Measurements from ENCODE around the gene ATAD2B.

Gene ATAD2B

DNA sequence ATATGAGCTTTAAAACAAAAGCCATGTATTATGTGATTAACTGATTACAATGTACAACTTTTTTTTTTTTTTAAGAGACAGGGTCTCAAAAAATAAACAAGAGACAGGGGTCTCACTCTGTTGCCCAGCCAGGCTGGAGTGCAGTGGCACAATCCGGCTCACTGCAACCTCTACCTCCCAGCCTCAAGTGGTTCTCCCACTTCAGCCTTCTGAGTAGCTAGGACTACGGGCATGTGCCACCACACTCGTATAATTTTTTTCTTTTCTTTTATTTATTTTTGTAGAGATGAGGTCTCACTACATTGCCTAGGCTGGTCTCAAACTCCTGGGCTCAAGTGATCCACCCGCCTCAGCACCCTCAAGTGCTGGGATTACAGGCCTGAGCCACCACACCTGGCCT, 103.1 kb downstream of the ATAD2B start:
- no peak overlapping the region for H3K27ac ChIP-seq (ENCODE audit: low read depth, low read length, severe bottlenecking)
- H3K4me1 ChIP-seq (ENCODE audit: control insufficient read depth, insufficient read depth, low read length, poor library complexity, severe bottlenecking) = no peaks in the 10 kb centered on the region
- H3K4me3 ChIP-seq (ENCODE audit: extremely low read depth, insufficient read depth, low read length, poor library complexity, severe bottlenecking) = no peak overlapping the region
- no peaks in the 10 kb centered on the region for H3K9me3 ChIP-seq (ENCODE audit: control insufficient read depth, low read length)
- H3K36me3 ChIP-seq (ENCODE audit: control insufficient read depth, insufficient read depth, low read length) = peaks cover 15% of the 10 kb centered on the region
- 100% methylated on average over 1 of the region's 4 CpGs; no CpG with 5 or more reads in 1 of the 2 experiments for WGBS, 2 experiments (ENCODE audit: insufficient coverage in 2 of 2)

DNA sequence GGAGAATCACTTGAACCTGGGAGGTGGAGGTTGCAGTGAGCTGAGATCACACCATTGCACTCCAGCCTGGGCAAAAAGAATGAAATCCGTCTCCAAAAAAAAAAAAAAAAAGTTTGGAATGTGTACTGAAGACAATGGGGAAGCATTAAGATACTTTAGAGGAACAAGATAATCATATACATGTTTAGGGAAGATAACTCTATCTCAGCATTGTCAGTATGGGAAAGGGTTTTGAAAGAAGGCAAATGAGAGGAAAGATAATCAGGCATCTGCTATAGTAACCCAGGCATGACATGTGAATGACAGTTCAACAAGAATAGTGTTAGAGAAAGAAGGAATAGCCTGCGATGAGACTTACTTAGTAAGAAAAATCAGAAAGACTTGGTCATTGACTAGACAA, 112.0 kb downstream of the ATAD2B start:
- no peaks in the 10 kb centered on the region for H3K4me1 ChIP-seq (ENCODE audit: control insufficient read depth, insufficient read depth, low read length, poor library complexity, severe bottlenecking)
- H3K9me3 ChIP-seq (ENCODE audit: control insufficient read depth, low read length) = no peaks in the 10 kb centered on the region
- H3K4me3 ChIP-seq (ENCODE audit: extremely low read depth, insufficient read depth, low read length, poor library complexity, severe bottlenecking) = no peak overlapping the region
- 83 to 100% methylated on average over 1 of the region's 2 CpGs for WGBS, 2 experiments (ENCODE audit: insufficient coverage in 2 of 2)
- H3K36me3 ChIP-seq (ENCODE audit: control insufficient read depth, insufficient read depth, low read length) = peaks cover 4% of the 10 kb centered on the region
- no peak overlapping the region for H3K27ac ChIP-seq (ENCODE audit: low read depth, low read length, severe bottlenecking)

DNA sequence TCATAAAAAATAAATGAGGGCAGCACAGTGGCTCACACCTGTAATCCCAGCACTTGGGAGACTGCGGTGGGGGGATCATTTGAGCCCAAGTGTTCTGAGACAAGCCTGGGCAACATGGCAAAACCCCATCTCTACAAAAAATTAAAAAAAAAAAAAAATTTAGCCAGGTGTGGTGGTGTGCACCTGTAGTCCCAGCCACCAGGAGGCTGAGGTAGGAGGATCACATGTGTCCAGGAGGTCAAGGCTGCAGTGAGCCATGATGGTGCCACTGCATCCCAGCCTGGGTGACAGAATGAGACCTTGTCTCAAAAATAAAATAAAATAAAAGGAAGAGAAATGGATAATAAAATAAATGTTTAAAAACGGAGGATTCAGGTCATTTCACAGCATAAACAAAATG, 113.5 kb downstream of the ATAD2B start:
- Histone ChIP-seq H3K4me1 (ENCODE audit: control insufficient read depth, insufficient read depth, low read length, poor library complexity, severe bottlenecking) (no peaks in the 10 kb centered on the region), H3K9me3 (ENCODE audit: control insufficient read depth, low read length) (no peaks in the 10 kb centered on the region), H3K36me3 (ENCODE audit: control insufficient read depth, insufficient read depth, low read length) (peaks cover 4% of the 10 kb centered on the region), H3K4me3 (ENCODE audit: extremely low read depth, insufficient read depth, low read length, poor library complexity, severe bottlenecking) (no peak overlapping the region), H3K27ac (ENCODE audit: low read depth, low read length, severe bottlenecking) (no peak overlapping the region)
- WGBS, 2 experiments (ENCODE audit: insufficient coverage in 2 of 2) = 100% methylated on average over 1 of the region's 2 CpGs; no CpG with 5 or more reads in 1 of the 2 experiments

- no peak overlapping the region for H3K27ac ChIP-seq (ENCODE audit: low read depth, low read length, severe bottlenecking)
- WGBS, 2 experiments (ENCODE audit: insufficient coverage in 2 of 2) = 100% methylated on average over 1 of the region's 1 CpG; no CpG with 5 or more reads in 1 of the 2 experiments
- no peaks in the 10 kb centered on the region for H3K4me1 ChIP-seq (ENCODE audit: control insufficient read depth, insufficient read depth, low read length, poor library complexity, severe bottlenecking)
- no peaks in the 10 kb centered on the region for H3K9me3 ChIP-seq (ENCODE audit: control insufficient read depth, low read length)
- no peak overlapping the region for H3K4me3 ChIP-seq (ENCODE audit: extremely low read depth, insufficient read depth, low read length, poor library complexity, severe bottlenecking)
- H3K36me3 ChIP-seq (ENCODE audit: control insufficient read depth, insufficient read depth, low read length) = no peaks in the 10 kb centered on the region
Observed at GRCh38 chr2:23809150-23809549, 117.8 kb downstream of the ATAD2B start.

DNA sequence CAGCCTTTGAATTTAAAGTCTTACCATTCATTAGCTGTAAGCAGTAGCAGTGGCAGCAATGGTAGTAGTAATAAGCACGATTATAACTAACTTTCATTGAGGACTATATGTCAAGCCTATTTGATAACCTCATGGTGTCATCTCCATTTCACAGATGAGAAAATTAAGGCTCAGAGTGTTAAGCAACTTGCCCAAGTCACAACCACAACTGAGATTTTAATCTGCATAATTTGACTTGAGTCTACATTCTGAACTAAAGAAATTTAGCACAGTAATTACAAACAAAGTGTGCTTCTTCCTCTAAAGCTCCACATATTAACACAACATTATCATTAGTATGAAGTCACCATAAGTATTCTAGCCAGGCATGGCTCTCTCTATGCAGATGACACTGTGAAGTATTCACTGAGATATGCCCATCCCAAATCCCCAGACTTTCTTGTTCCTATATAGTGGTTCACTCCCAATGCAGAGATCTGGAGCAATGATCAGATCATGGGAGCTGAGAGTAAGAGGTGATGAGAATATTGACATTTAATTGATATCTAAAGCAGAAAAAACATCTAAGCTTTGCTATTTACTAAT, 120.2 kb downstream of the ATAD2B start:
- Histone ChIP-seq H3K9me3 (ENCODE audit: control insufficient read depth, low read length) (no peaks in the 10 kb centered on the region), H3K36me3 (ENCODE audit: control insufficient read depth, insufficient read depth, low read length) (no peaks in the 10 kb centered on the region), H3K4me1 (ENCODE audit: control insufficient read depth, insufficient read depth, low read length, poor library complexity, severe bottlenecking) (no peaks in the 10 kb centered on the region), H3K4me3 (ENCODE audit: extremely low read depth, insufficient read depth, low read length, poor library complexity, severe bottlenecking) (no peak overlapping the region), H3K27ac (ENCODE audit: low read depth, low read length, severe bottlenecking) (no peak overlapping the region)
- WGBS, 2 experiments (ENCODE audit: insufficient coverage in 2 of 2) = no CpG with 5 or more reads among the region's 1 CpG

- Histone ChIP-seq H3K4me3 (ENCODE audit: extremely low read depth, insufficient read depth, low read length, poor library complexity, severe bottlenecking) (no peak overlapping the region), H3K27ac (ENCODE audit: low read depth, low read length, severe bottlenecking) (no peak overlapping the region), H3K4me1 (ENCODE audit: control insufficient read depth, insufficient read depth, low read length, poor library complexity, severe bottlenecking) (no peaks in the 10 kb centered on the region), H3K36me3 (ENCODE audit: control insufficient read depth, insufficient read depth, low read length) (no peaks in the 10 kb centered on the region), H3K9me3 (ENCODE audit: control insufficient read depth, low read length) (no peaks in the 10 kb centered on the region)
- WGBS, 2 experiments (ENCODE audit: insufficient coverage in 2 of 2) = 100% methylated on average over 1 of the region's 2 CpGs
Observed at GRCh38 chr2:23806201-23806600, 120.7 kb downstream of the ATAD2B start.

DNA sequence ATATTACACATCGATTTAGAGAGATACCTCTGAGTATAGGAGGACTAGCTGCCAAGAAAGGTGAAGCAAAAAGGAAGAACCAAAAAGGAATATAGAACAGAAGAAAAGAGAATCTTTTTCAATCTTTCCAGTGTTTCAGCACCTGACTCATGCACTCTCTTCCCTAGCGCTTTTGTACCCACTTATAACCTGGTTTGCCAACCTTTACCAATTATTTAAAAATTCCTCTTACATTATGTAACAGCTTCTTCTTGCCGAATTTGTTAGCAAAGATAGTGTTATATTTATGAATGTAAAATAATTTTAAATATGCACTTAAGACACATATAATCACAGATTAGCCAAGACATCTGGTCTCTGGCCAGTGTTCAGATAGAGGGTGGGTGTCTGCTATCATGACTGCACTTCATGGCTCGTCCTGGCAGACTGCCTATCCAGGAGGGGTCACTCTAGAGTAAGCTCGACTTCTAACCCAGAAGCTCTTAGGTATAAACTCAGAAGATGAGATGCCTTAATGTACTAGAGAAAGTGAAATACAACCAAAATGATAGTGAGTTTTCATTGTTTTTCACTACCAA, 122.9 kb downstream of the ATAD2B start:
- 67% methylated on average over 2 of the region's 5 CpGs; no CpG with 5 or more reads in 1 of the 2 experiments for WGBS, 2 experiments (ENCODE audit: insufficient coverage in 2 of 2)
- Histone ChIP-seq H3K4me3 (ENCODE audit: extremely low read depth, insufficient read depth, low read length, poor library complexity, severe bottlenecking) (no peak overlapping the region), H3K27ac (ENCODE audit: low read depth, low read length, severe bottlenecking) (no peak overlapping the region), H3K36me3 (ENCODE audit: control insufficient read depth, insufficient read depth, low read length) (no peaks in the 10 kb centered on the region), H3K9me3 (ENCODE audit: control insufficient read depth, low read length) (no peaks in the 10 kb centered on the region), H3K4me1 (ENCODE audit: control insufficient read depth, insufficient read depth, low read length, poor library complexity, severe bottlenecking) (no peaks in the 10 kb centered on the region)

DNA sequence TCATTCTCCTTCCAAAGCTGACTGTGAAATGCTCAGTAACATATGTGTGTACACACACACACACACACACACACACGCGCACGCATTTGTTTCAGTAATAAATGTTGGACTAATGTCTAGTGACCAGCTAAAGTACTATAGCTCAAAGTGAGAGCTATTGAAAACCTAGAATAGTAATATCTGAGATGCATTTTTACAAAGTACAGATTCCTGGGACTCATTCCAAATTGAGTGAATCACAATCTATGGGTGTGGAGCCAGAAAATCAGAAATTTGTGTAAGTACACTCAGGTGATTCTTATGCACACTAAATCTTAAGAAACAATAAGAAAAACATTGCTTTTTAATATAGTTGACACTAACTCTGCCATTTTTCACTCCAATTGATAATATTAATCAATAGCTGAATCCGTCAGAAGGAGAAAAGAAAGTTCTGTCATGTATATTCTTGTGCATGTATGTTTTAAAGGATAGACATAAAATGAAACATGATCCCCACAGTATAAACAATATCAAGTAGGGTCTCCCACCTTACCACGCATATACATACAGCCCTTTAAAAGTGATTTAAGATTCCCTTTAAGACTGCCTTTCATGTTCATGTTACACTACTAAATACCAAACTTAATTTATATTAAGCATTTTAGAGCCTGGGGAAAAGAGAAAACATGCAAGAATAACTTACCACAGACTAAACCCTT, 123.5 kb downstream of the ATAD2B start:
- Histone ChIP-seq H3K9me3 (ENCODE audit: control insufficient read depth, low read length) (no peaks in the 10 kb centered on the region), H3K4me3 (ENCODE audit: extremely low read depth, insufficient read depth, low read length, poor library complexity, severe bottlenecking) (no peak overlapping the region), H3K36me3 (ENCODE audit: control insufficient read depth, insufficient read depth, low read length) (no peaks in the 10 kb centered on the region), H3K4me1 (ENCODE audit: control insufficient read depth, insufficient read depth, low read length, poor library complexity, severe bottlenecking) (no peaks in the 10 kb centered on the region), H3K27ac (ENCODE audit: low read depth, low read length, severe bottlenecking) (no peak overlapping the region)
- no CpG with 5 or more reads among the region's 5 CpGs for WGBS, 2 experiments (ENCODE audit: insufficient coverage in 2 of 2)

- Histone ChIP-seq H3K9me3 (ENCODE audit: control insufficient read depth, low read length) (no peaks in the 10 kb centered on the region), H3K4me1 (ENCODE audit: control insufficient read depth, insufficient read depth, low read length, poor library complexity, severe bottlenecking) (no peaks in the 10 kb centered on the region), H3K4me3 (ENCODE audit: extremely low read depth, insufficient read depth, low read length, poor library complexity, severe bottlenecking) (no peak overlapping the region), H3K27ac (ENCODE audit: low read depth, low read length, severe bottlenecking) (no peak overlapping the region), H3K36me3 (ENCODE audit: control insufficient read depth, insufficient read depth, low read length) (no peaks in the 10 kb centered on the region)
- 83 to 100% methylated on average over 1 of the region's 1 CpG for WGBS, 2 experiments (ENCODE audit: insufficient coverage in 2 of 2)
Observed at GRCh38 chr2:23801396-23801795, 125.5 kb downstream of the ATAD2B start.

DNA sequence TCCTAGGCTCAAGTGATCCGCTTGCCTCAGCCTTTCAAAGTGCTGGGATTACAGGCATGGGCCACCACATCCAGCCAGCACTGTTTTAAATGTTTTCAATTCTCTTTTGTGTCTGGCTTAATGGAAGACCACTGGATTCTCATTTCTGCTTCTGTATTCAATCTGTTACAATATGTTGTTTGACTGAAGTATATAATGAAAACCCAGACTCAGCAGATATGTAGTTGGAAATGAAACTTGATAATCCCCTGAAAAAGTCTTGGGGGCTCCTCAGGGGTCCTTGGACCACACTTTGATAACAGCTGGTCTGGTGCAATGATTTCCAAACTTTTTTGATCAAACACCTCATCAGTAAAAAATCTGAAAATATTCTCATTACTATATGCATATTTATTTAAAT, 132.7 kb downstream of the ATAD2B start:
- Histone ChIP-seq H3K4me3 (ENCODE audit: extremely low read depth, insufficient read depth, low read length, poor library complexity, severe bottlenecking) (no peak overlapping the region), H3K27ac (ENCODE audit: low read depth, low read length, severe bottlenecking) (no peak overlapping the region), H3K36me3 (ENCODE audit: control insufficient read depth, insufficient read depth, low read length) (no peaks in the 10 kb centered on the region), H3K9me3 (ENCODE audit: control insufficient read depth, low read length) (no peaks in the 10 kb centered on the region), H3K4me1 (ENCODE audit: control insufficient read depth, insufficient read depth, low read length, poor library complexity, severe bottlenecking) (no peaks in the 10 kb centered on the region)
- WGBS, 2 experiments (ENCODE audit: insufficient coverage in 2 of 2) = 83 to 100% methylated on average over 1 of the region's 1 CpG

- no peak overlapping the region for H3K4me3 ChIP-seq (ENCODE audit: extremely low read depth, insufficient read depth, low read length, poor library complexity, severe bottlenecking)
- no peaks in the 10 kb centered on the region for H3K9me3 ChIP-seq (ENCODE audit: control insufficient read depth, low read length)
- WGBS, 2 experiments (ENCODE audit: insufficient coverage in 2 of 2) = 100% methylated on average over 1 of the region's 2 CpGs; no CpG with 5 or more reads in 1 of the 2 experiments
- no peaks in the 10 kb centered on the region for H3K36me3 ChIP-seq (ENCODE audit: control insufficient read depth, insufficient read depth, low read length)
- H3K27ac ChIP-seq (ENCODE audit: low read depth, low read length, severe bottlenecking) = no peak overlapping the region
- H3K4me1 ChIP-seq (ENCODE audit: control insufficient read depth, insufficient read depth, low read length, poor library complexity, severe bottlenecking) = no peaks in the 10 kb centered on the region
Observed at GRCh38 chr2:23793476-23793875, 133.4 kb downstream of the ATAD2B start.

Measured in mesodermal cell (in vitro differentiated cells).